Measurements from ENCODE around the gene SPATA31A1. TPM values are rescaled to one million over a fixed set of nuclear protein-coding genes. Genes with fewer than 3 reads are reported as not detected.
"Not testable (repeated sequence)": the region's sequence is repeated elsewhere in the genome, so short reads cannot be mapped to it uniquely, and the experiment has no call there.

SPATA31A1 gene
- not detected for total RNA-seq

DNA sequence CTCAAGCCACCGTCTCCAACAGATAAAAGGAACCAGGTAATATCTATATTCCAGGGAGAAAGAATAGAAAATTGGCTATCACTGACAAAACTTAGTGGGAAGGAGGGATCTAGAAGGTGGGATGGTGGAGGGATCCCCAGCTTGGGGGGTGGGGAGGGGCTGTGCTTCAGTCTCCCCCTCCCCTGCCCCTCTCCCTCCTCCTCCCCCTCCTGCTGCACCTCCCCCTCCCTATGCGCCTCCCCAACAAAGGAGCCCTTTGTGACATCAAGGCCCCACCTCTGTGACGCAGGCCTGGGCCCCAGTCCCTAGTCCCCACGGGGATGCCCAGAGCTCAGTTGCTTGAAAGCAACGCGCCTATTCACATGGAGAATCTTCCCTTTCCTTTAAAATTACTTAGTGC, at the start of gene SPATA31A1:
Gene SPATA31A1 (plus strand): TSS at position 301 of the 400 bp plus-strand sequence. CDS start 62 bp downstream, at position 363.
- WGBS, 2 donors, result 89 to 100% methylated on average over 1 of the region's 6 CpGs
- not testable (repeated sequence) for H3K36me3 ChIP-seq; H3K27ac ChIP-seq; H3K27me3 ChIP-seq; H3K4me1 ChIP-seq; ATAC-seq (ENCODE audit: low FRiP score in 2 of 2); DNase-seq; H3K9me3 ChIP-seq; H3K4me3 ChIP-seq

DNA sequence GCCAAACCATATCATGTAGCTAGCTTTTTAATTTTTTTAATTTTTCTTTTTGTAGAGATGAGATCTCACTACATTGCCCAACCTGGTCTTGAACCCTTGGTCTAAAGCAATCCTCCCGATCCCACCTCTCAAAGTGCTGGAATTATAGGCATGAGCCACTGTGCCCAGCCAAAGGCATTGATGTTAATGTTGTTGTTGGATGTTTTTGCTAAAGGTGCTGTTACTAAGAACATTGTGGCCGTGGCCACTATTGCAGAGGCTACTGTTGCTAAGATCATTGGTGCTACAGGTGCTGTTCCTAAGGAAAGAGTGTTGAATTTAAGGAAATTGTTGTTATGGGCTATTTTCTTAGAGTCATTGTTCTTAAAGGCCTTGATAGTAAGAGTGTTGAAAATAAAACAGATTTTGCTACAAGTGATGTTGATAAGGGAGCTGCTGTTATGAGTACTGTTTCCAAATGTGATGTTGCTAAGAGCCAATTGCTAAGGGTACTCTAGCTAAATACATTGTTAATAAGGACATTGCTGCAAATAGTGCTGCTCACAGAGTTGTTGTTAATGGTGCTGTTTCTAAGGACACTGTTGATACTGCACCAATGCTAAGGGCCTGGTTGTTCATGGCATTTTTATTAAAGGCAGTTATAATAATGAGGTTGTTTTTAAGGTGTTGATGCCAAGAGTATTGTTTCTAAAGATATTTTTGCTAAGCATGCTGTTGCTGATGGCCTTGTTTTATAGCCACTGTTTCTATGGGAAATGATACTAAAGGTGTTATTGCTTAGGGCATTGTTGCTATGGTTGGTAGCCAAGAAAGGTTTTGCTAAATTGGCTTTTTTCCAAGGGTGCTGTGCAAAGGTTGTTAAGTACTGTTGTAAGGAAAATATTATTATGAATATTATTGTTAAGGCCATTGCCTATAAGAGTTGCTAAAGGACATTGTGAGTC, 52.1 kb downstream of the SPATA31A1 start:
- not testable (repeated sequence) for ATAC-seq (ENCODE audit: low FRiP score in 2 of 2); H3K4me1 ChIP-seq; H3K4me3 ChIP-seq; H3K27ac ChIP-seq; H3K27me3 ChIP-seq; DNase-seq; H3K36me3 ChIP-seq; H3K9me3 ChIP-seq
- WGBS, 2 donors, result no CpG with 5 or more reads among the region's 2 CpGs

DNA sequence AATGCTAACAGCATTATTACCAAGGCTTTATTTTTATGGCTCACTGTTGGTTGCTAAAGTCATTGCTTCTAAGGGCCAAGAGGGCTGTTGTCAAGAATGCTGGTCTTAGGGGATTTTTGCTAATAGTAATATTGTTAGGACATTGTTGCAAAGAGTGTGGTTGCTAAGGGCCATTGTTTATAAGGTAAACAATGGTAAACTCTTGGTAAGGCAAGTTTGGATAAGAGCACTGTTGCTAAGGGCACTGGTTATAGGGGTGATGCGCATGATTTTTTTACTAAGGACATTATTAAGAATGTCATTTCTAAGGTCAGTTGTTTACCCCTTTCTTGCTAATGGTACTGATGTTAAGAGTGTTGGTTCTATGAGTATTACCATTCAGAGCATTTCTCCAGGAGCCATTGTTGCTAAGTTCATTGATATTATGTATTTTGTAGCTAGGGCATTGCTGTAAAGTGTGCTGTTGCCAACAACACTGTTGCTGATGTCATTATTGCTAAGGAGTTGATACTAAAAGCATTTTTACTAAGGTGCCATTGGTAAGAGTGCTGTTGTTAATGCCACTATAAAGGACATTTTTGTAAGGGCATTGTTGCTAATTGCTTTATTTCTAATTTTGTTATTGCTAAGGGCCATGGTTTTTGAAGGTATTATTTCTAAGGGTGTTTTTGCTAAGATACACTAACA, 55.9 kb downstream of the SPATA31A1 start:
- H3K9me3 ChIP-seq; ATAC-seq (ENCODE audit: low FRiP score in 2 of 2); DNase-seq; H3K4me3 ChIP-seq; H3K36me3 ChIP-seq; H3K27ac ChIP-seq; H3K27me3 ChIP-seq; H3K4me1 ChIP-seq: not testable (repeated sequence)
- no CpG with 5 or more reads among the region's 1 CpG for WGBS, 2 donors

Other genes with a start within 250 kb of the SPATA31A1 start
- 10 to 100 TPM in 2 of 6 donors, 1 to 10 TPM in 4; 5.4 to 20.6 (median 8.1) TPM for gene CNTNAP3, start 67.5 kb upstream of the SPATA31A1 start, total RNA-seq